ENCODE results near the gene PLPPR3. TPM values are rescaled to one million over a fixed set of nuclear protein-coding genes. Genes with fewer than 3 reads are reported as not detected.
"Not testable (repeated sequence)": the region's sequence is repeated elsewhere in the genome, so short reads cannot be mapped to it uniquely, and the experiment has no call there.

Gene PLPPR3
- polyA plus RNA-seq, 1 of the 3 experiments (the other 2 are of a cell fraction), result 1.6 TPM

DNA sequence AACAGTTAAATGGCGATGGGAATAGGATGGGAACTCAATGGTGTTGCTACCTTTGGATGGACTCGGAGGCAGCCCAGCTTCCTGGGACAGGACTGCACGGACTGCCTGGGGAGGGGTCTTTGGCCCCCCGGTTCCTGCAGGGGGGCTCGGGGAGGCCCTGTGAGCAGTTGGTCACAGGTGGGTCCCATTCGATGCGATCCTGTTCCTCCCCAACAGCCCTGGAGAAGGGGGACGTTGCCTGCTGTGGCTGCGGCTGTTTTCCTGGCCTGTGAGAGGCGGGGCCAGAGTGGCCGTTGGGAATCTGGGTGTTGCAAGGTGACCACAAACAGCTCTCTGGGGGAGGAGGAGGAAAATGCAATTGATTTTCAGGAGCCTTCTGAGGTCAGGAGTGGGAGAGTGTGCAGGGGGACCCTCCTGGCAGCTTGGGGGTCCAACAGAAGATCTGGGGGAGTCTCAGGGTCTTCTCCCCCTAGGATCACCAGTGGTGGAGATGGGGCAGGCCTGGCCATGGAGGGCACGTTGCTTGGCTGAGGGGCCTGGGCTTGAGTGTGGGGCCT lies 1.9 kb upstream of the PLPPR3 start:
- Histone ChIP-seq H2AFZ (ENCODE audit: low read depth) (no peak overlapping the region), H3K27me3 (ENCODE audit: insufficient read depth) (no peaks in the 10 kb centered on the region), H3K36me3 (replicated peaks in 1 of 2; ENCODE audit: control insufficient read depth in 1 of 2, insufficient read depth in 2 of 2, low read length in 1 of 2) (no peaks in the 10 kb centered on the region), H3K9me3 (no peaks in the 10 kb centered on the region), H4K20me1 (ENCODE audit: insufficient read depth) (no peaks in the 10 kb centered on the region), H3K4me2 (no peak overlapping the region), H3K9ac (no peak overlapping the region), H3K9me2 (no peaks in the 10 kb centered on the region), H3K4me1 (ENCODE audit: control insufficient read depth in 1 of 2, insufficient read depth in 2 of 2, low read depth in 1 of 2, low read length in 1 of 2) (no peaks in the 10 kb centered on the region; a peak in 1 of 4 replicates), H3K27ac (ENCODE audit: low read depth in 2 of 2, low read length in 1 of 2) (no peak overlapping the region), H3K4me3 (ENCODE audit: low read depth in 2 of 2, low read length in 1 of 2) (no peak overlapping the region), H3K79me2 (ENCODE audit: insufficient read depth) (no peaks in the 10 kb centered on the region), H3F3A (replicated peaks; ENCODE audit: insufficient read depth) (peaks cover 3% of the 10 kb centered on the region)
- POLR2A ChIA-PET, result no interaction called here
- CTCF ChIA-PET, result interaction anchor here (0.7 kb wide), 1 partner anchor 92 kb away, joined by 3 read pairs; no protein-coding TSS in a partner anchor
- TF ChIP-seq ELF1 (IDR thresholded peaks at IDR 0.05), result no peak
- no peak for DNase-seq
- WGBS (ENCODE audit: low lambda C conversion rate), result 100% methylated on average over 3 of the region's 12 CpGs

DNA sequence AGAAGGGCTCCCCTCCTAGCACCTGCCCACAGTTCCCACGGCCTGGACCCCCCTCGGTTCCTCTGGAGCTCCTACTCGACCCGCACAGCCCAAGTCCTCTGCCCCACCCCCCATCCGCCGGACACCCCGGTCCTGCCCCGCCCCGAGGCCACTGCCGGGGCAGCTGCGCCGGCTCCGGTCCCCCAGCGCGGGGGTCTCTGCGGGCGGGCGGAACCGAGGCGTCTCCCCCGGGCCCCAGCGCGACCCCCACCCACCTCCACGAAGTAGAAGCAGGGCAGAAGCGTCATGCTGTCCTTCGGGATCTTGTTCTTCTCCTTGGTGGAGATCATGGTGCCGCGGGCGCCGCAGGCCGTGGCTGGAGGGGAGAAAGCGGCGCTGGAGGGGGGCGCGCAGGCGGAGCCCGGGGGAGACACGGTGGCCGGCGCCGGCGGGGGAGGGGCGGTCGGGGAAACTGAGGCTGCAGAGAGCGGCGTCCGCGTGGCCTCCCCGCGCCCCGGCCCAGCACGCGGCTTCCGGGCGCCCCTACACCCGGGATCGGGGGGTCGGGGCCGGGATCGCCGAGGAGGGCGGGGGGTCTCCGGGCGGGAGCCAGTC lies 427 bp downstream of the PLPPR3 start:
- TF ChIP-seq GABPA (IDR thresholded peaks at IDR 0.05; ENCODE audit: low read depth) (no peak), SIN3A (IDR thresholded peaks at IDR 0.05; ENCODE audit: borderline replicate concordance, low read depth, low read length) (no peak), RFX5 (IDR thresholded peaks at IDR 0.05; ENCODE audit: low read length) (no peak), MEF2A (IDR thresholded peaks at IDR 0.05; ENCODE audit: borderline replicate concordance, low read depth) (no peak), MXI1 (IDR thresholded peaks at IDR 0.05; ENCODE audit: low read depth, low read length) (no peak), FOXJ3 (CRISPR knock-in tag; IDR thresholded peaks at IDR 0.05) (no peak), RCOR1 (IDR thresholded peaks at IDR 0.05; ENCODE audit: low read length) (no peak), NFIC (IDR thresholded peaks at IDR 0.05; ENCODE audit: borderline replicate concordance) (no peak), RAD21 (IDR thresholded peaks at IDR 0.05; ENCODE audit: low read length) (no peak), JUND (IDR thresholded peaks at IDR 0.05) (no peak), EP300 (IDR thresholded peaks at IDR 0.05; ENCODE audit: borderline replicate concordance in 1 of 2, low read depth in 1 of 2, low read length in 1 of 2) (no peak), CHD2 (IDR thresholded peaks at IDR 0.05; ENCODE audit: low read length, partially characterized antibody) (no peak)
- TF ChIP-seq, protein P1, sequence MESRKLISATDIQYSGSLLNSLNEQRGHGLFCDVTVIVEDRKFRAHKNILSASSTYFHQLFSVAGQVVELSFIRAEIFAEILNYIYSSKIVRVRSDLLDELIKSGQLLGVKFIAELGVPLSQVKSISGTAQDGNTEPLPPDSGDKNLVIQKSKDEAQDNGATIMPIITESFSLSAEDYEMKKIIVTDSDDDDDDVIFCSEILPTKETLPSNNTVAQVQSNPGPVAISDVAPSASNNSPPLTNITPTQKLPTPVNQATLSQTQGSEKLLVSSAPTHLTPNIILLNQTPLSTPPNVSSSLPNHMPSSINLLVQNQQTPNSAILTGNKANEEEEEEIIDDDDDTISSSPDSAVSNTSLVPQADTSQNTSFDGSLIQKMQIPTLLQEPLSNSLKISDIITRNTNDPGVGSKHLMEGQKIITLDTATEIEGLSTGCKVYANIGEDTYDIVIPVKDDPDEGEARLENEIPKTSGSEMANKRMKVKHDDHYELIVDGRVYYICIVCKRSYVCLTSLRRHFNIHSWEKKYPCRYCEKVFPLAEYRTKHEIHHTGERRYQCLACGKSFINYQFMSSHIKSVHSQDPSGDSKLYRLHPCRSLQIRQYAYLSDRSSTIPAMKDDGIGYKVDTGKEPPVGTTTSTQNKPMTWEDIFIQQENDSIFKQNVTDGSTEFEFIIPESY (IDR thresholded peaks at IDR 0.05; ENCODE audit: borderline replicate concordance, low read depth), result no peak
- TF ChIP-seq, protein P2, sequence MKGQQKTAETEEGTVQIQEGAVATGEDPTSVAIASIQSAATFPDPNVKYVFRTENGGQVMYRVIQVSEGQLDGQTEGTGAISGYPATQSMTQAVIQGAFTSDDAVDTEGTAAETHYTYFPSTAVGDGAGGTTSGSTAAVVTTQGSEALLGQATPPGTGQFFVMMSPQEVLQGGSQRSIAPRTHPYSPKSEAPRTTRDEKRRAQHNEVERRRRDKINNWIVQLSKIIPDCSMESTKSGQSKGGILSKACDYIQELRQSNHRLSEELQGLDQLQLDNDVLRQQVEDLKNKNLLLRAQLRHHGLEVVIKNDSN (IDR thresholded peaks at IDR 0.05; ENCODE audit: borderline replicate concordance, low read depth), result no peak
- TF ChIP-seq, protein P3, sequence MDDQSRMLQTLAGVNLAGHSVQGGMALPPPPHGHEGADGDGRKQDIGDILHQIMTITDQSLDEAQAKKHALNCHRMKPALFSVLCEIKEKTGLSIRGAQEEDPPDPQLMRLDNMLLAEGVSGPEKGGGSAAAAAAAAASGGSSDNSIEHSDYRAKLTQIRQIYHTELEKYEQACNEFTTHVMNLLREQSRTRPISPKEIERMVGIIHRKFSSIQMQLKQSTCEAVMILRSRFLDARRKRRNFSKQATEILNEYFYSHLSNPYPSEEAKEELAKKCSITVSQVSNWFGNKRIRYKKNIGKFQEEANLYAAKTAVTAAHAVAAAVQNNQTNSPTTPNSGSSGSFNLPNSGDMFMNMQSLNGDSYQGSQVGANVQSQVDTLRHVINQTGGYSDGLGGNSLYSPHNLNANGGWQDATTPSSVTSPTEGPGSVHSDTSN (IDR thresholded peaks at IDR 0.05), result no peak
- Histone ChIP-seq H3K4me2 (peak overlapping the region; percentile 67; the same call in 1 of the 2 replicates), H3K9ac (no peak overlapping the region), H3K27ac (ENCODE audit: low read depth in 2 of 2, low read length in 1 of 2) (no peak overlapping the region; a peak in 1 of 4 replicates), H3K4me1 (ENCODE audit: control insufficient read depth in 1 of 2, insufficient read depth in 2 of 2, low read depth in 1 of 2, low read length in 1 of 2) (no peaks in the 10 kb centered on the region; a peak in 1 of 4 replicates), H3K36me3 (replicated peaks in 1 of 2; ENCODE audit: control insufficient read depth in 1 of 2, insufficient read depth in 2 of 2, low read length in 1 of 2) (no peaks in the 10 kb centered on the region), H3K9me3 (no peaks in the 10 kb centered on the region), H4K20me1 (ENCODE audit: insufficient read depth) (no peaks in the 10 kb centered on the region), H3K9me2 (no peaks in the 10 kb centered on the region), H2AFZ (ENCODE audit: low read depth) (no peak overlapping the region), H3F3A (replicated peaks; ENCODE audit: insufficient read depth) (peaks cover 3% of the 10 kb centered on the region), H3K79me2 (ENCODE audit: insufficient read depth) (no peaks in the 10 kb centered on the region), H3K27me3 (ENCODE audit: insufficient read depth) (no peaks in the 10 kb centered on the region), H3K4me3 (ENCODE audit: low read depth in 2 of 2, low read length in 1 of 2) (peak overlapping the region; percentile 41 to 45)
- 20% methylated on average over 10 of the region's 64 CpGs for WGBS (ENCODE audit: low lambda C conversion rate)
- POLR2A ChIA-PET, result no interaction called here
- peak; percentile 79 for DNase-seq
- CTCF ChIA-PET, result no interaction called here

DNA sequence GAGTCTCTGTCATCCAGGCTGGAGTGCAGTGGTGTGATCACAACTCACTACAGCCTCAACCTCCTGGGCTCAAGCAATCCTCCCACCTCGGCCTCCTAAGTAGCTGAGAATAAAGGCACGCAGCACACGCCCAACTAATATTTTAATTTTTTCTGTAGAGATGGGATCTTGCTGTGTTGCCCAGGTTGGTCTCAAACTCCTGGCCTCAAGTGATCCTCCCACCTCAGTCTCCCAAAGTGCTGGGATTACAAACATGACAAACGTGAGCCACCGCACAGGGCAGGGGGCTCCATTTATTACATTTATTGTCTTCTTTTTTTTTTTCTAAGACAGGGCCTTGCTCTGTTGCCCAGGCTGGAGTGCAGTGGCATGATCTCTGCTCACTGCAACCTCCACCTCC lies 1.5 kb downstream of the PLPPR3 start:
- H3K9me3 ChIP-seq; H3K9me2 ChIP-seq; H3K4me1 ChIP-seq (ENCODE audit: control insufficient read depth in 1 of 2, insufficient read depth in 2 of 2, low read depth in 1 of 2, low read length in 1 of 2); H3K27me3 ChIP-seq (ENCODE audit: insufficient read depth); H2AFZ ChIP-seq (ENCODE audit: low read depth); H3K4me2 ChIP-seq; POLR2A ChIA-PET; H3K4me3 ChIP-seq (ENCODE audit: low read depth in 2 of 2, low read length in 1 of 2); H3K27ac ChIP-seq (ENCODE audit: low read depth in 2 of 2, low read length in 1 of 2); H4K20me1 ChIP-seq (ENCODE audit: insufficient read depth); CTCF ChIA-PET; DNase-seq; H3K9ac ChIP-seq; H3K79me2 ChIP-seq (ENCODE audit: insufficient read depth); H3K36me3 ChIP-seq (replicated peaks in 1 of 2; ENCODE audit: control insufficient read depth in 1 of 2, insufficient read depth in 2 of 2, low read length in 1 of 2); H3F3A ChIP-seq (replicated peaks; ENCODE audit: insufficient read depth): not testable (repeated sequence)
- 93% methylated on average over 5 of the region's 5 CpGs for WGBS (ENCODE audit: low lambda C conversion rate)
